Pulmonary artery endothelial cell (primary cell): ENCODE measurements around the gene AGAP2. TPM values are rescaled to one million over a fixed set of nuclear protein-coding genes. Genes with fewer than 3 reads are reported as not detected.
A peak's percentile ranks its signal among the peaks of the same experiment; 100 is the strongest.
"Not testable (repeated sequence)": the region's sequence is repeated elsewhere in the genome, so short reads cannot be mapped to it uniquely, and the experiment has no call there.

ENCODE experiments used
- DNase-seq: peaks from one replicate; pipeline ENCODE4 v3.0.0-alpha.2; 2011; ENCODE audit warnings: low read depth, low spot score
- total RNA-seq: library from RNA; depleted of rRNA; stranded (reverse); fragments of >200 nt; gene quantifications from 2 replicates; pipeline ENCODE4 v1.2.3, GENCODE V29; 2014

AGAP2 gene
- total RNA-seq, 1 donor from 2014 or later, result 0.07 TPM

DNA sequence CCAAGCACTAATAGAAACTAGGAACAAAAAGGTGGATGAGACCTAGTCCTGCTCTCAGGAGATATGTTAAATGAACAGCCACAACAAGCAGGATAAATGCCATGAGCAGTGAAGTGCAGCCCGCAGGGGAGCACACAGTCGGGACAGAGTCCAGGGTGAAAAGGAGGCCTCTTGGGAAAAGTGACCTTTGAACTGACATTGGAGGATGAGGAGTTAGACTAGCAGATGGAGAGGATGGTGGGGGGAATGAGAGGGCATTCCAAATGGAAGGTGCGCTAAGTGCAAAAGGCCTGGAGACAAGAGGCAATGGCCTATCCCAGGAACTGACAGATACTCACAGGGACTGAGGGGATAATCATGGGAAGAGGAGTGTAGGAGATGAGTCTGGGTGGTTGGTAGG lies 40.1 kb downstream of the AGAP2 start:
- no peak for DNase-seq

DNA sequence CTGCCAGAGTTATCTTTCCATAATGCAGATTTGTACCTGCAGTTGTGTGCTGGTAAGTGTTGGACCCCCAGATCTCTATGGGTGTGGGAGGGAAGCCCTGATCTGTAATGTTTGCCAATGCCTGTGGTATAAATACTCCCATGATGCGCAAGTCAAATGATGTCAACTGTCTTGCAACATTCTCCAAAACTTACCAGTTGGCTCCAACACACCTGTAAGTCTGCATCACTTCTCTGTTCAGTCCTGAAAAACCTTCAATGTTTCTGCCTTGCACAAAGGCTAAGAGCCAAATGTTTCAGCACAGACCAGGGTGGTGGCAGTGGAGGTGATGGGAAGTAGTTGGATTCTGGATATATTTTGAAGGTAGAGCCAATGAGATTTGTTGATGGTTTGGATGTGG lies 41.5 kb downstream of the AGAP2 start:
- no peak for DNase-seq

DNA sequence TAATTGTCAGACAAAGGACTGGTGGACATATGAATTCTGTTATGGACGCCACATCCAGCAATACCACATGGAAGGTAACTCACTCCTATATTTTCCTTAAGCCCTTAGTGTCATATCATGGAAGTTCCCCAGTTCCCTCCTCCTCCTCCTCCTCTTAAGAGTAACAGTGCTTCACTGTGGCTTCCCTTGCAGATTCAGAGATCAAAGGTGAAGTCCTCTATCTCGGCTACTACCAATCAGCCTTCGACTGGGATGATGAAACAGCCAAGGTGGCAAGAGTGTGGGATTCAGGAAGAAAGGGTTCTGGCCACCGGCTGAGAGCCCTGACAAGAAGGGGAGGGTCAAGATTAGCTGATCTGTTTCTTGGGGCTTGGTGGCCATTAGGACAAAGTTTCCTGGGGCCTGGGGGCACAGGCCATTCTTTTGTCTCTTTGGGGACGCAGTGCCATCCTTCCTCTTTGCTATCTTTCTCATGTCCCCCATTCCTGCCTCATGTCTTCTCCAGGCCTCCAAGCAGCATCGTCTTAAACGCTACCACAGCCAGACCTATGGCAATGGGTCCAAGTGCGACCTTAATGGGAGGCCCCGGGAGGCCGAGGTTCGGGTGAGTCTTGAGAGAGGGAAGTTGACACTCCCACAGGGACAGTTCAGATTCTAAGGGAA lies 42.6 kb downstream of the AGAP2 start:
- no peak for DNase-seq

DNA sequence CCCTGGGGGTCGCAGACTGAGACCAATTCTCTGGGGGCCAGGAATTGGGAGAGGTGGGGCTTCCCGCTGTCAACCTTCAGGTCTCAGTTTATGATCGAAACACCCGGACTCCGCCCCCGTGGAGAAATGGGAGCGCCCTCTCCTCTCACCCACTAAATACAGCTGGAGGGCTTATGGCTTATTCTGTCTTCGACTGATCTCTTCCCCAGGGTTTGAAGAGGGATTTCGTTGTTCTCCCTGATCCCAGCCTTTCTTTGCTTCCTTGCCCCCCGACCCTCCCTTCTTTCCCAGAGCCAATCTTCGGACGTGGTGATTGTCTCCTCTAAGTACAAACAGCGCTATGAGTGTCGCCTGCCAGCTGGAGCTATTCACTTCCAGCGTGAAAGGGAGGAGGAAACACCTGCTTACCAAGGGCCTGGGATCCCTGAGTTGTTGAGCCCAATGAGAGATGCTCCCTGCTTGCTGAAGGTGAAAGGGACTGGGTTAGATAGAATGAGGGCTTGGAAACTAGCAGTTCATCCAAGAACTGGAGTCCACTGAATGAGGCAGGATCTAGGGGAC lies 44.0 kb downstream of the AGAP2 start:
- DNase-seq, result peak; percentile 17

DNA sequence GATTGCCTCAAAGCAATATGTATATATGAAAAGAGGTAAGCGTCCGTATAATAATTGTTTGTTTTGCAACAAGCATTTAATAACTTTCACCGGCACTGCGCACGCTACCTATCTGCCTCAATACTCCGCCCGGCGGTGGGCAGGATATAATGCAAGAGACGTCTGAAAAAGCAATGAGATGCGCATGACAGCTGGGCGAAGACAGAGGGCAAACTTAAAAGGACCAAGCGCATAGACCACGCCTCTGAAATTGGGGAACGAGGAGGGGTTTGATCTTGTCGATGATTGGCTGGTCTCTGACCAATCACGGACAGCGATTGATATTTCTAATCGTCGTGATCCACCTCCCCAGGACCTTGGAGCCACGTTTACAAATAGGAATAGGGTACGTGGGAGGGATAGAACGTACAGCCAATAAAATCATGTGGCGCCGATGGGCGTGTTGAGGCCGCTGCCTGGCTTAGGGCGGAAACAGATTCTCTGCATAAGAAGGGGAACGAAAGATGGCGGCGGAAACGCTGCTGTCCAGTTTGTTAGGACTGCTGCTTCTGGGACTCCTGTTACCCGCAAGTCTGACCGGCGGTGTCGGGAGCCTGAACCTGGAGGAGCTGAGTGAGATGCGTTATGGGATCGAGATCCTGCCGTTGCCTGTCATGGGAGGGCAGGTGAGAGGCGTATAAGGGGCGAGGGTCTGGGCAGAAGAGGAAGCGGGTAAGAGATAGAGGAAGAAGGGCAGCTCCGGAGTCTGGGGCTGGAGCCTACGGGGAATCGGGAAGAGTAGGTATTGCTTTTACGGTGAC lies 44.7 kb downstream of the AGAP2 start, which contains the start of gene OS9:
Gene OS9, plus strand, starts transcription at position 474 of the 800 bp plus-strand sequence. Its CDS starts 30 bp downstream, at position 504.
- DNase-seq, result peak; percentile 99

DNA sequence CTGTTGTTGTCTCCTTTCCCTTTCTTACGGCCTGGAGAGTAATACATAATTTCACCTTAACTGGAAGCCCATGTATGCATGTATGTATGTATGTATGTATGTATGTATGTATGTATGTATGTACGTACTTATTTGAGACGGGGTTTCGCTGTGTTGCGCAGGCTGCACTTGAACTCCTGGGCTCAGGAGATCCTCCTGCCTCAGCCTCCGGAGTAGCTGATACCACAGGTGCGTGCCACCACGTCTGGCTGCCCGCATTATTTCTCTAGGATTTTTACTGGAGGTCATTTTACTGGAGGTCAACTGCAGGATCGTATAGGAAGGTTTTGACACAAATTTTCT lies 45.3 kb downstream of the AGAP2 start:
- no peak for DNase-seq

DNA sequence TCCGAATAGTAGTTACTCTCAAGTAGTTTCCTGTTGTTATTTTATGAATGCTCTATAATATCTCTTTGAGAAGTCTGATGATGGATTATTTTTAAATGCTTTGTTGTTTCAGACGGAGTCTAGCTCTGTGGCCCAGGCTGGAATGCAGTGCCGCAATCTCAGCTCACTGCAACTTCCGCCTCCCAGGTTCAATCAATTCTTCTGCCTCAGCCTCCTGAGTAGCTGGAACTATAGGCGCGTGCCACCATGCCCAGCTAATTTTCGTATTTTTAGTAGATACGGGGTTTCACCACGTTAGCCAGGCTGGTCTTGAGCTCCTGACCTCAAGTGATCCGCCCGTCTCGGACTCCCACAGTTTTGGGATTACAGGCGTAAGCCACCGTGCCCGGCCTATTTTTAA lies 46.0 kb downstream of the AGAP2 start:
- DNase-seq, result no peak

DNA sequence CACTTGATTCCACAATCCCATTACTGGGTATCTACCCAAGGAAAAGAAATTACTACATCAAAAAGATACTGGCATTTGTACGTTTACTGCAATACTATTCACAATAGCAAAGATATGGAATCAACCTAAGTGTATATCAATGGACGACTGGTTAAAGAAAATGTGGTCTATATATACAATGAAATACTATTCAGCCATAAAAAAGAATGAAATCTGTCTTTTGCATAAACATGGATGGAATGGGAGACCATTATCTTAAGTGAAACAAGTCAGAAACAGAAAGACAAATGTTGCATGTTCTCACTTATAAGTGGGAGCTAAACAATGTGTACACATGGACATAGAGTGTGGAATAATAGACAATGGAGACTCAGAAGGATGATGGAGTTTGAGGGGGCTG lies 49.6 kb downstream of the AGAP2 start:
- no peak for DNase-seq

DNA sequence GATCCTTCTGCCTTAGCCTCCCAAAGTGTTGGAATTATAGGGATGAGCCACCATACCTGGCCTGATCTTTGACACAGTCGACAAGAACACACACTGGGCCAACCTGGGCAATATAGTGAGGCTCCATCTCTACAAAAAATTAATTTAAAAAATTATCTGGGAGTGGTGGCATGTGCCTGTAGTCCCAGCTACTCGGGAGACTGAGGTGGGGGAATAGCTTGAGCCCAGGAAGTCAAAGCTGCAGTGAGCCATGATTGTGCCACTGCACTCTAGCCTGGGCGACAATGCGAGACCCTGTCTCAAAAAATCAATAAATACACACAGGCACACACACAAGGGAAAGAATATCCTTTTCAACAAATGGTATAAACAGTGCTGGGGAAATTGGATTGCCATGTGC lies 50.7 kb downstream of the AGAP2 start:
- no peak for DNase-seq

DNA sequence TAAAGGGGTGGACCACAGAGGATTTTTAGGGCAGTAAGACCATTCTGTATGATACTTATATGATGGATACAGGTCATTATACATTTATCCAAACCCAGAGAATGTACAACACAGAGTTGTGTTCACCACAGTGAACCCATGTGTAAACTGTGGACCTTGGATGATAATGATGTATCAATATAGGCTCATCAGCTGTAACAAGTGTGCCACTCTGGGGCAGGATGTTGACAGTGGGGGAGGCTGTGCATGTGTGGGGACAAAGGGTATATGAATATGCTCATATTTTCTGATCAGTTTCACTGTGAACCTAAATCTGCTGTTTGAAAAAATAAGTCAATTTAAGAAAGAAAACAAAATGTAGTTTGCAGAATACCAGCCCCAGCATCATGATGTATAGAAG lies 58.8 kb downstream of the AGAP2 start:
- DNase-seq, result no peak

DNA sequence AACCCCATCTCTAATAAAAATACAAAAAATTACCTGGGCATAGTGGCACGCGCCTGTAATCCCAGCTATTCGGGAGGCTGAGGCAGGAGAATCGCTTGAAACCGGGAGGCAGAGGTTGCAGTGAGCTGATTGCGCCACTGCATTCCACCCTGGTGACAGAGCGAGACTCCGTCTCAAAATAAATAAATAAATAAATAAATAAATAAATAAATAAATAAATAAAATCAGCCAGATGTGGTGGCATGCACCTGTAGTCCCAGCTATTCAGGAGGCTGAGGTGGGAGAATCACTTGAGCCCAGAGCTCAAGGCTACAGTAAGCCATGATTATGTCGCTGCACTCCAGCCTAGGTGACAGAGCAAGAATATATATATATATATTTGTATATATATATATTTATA lies 60.6 kb downstream of the AGAP2 start:
- DNase-seq, result not testable (repeated sequence)

DNA sequence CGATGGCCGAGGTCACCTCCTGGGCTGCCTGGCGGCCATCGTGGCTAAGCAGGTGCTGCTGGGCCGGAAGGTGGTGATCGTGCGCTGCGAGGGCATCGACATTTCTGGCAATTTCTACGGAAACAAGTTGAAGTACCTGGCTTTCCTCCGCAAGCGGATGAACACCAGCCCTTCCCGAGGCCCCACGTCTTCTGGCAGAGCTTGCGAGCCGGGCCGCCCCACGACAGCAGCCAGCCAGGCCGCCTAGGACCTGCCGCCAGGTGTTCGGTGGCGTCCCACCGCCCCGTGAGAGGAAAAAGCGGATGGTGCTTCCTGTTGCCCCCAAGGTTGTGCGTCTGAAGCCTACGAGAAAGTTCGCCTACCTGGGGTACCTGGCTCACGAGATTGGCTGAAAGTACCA lies 63.9 kb downstream of the AGAP2 start:
- DNase-seq, result no peak

Other genes with a start within 250 kb of the AGAP2 start
- gene DDIT3, start 218.2 kb downstream of the AGAP2 start, total RNA-seq, result 6.0 and 12.6 TPM in 2 replicates
- 5.3 and 8.3 TPM in 2 replicates for gene MBD6, start 215.9 kb downstream of the AGAP2 start, total RNA-seq
- gene DCTN2, start 191.6 kb downstream of the AGAP2 start, total RNA-seq, result 81.0 and 90.1 TPM in 2 replicates
- under 0.01 and 0.14 TPM in 2 replicates for gene KIF5A, start 188.7 kb downstream of the AGAP2 start, total RNA-seq
- gene PIP4K2C, start 147.6 kb downstream of the AGAP2 start, total RNA-seq, result 10.4 and 11.8 TPM in 2 replicates
- gene DTX3, start 133.9 kb downstream of the AGAP2 start, total RNA-seq, result 4.8 and 11.4 TPM in 2 replicates
- gene ARHGEF25, start 127.3 kb downstream of the AGAP2 start, total RNA-seq, result 5.3 and 5.7 TPM in 2 replicates
- gene B4GALNT1, start 105.5 kb downstream of the AGAP2 start, total RNA-seq, result 0.07 and 0.35 TPM in 2 replicates
- 194 and 222 TPM in 2 replicates for gene OS9, start 44.6 kb downstream of the AGAP2 start, total RNA-seq
- 37.7 and 48.0 TPM in 2 replicates for gene TSPAN31, start 6.3 kb upstream of the AGAP2 start, total RNA-seq
- gene CDK4, start 13.6 kb upstream of the AGAP2 start, total RNA-seq, result 139 and 181 TPM in 2 replicates
- gene MARCHF9, start 16.4 kb upstream of the AGAP2 start, total RNA-seq, result 3.9 and 5.3 TPM in 2 replicates
- 0.35 and 0.66 TPM in 2 replicates for gene CYP27B1, start 28.3 kb upstream of the AGAP2 start, total RNA-seq
- gene METTL1, start 33.4 kb upstream of the AGAP2 start, total RNA-seq, result 5.0 and 8.1 TPM in 2 replicates
- 5.4 and 6.3 TPM in 2 replicates for gene EEF1AKMT3, start 33.9 kb upstream of the AGAP2 start, total RNA-seq
- 26.0 and 31.7 TPM in 2 replicates for gene TSFM, start 44.0 kb upstream of the AGAP2 start, total RNA-seq
- 0.46 and 1.8 TPM in 2 replicates for gene AVIL, start 80.0 kb upstream of the AGAP2 start, total RNA-seq
- 53.2 and 86.3 TPM in 2 replicates for gene CTDSP2, start 108.0 kb upstream of the AGAP2 start, total RNA-seq
- 8.4 and 10.6 TPM in 2 replicates for gene ATP23, start 202.8 kb upstream of the AGAP2 start, total RNA-seq